Panc1 (cell line): Measurements from ENCODE around the gene FRY.

ENCODE experiments used
- SIN3A ChIP-seq: IDR thresholded peaks from 2 replicates; pipeline ENCODE4 v1.6.1; 2012; ENCODE audit warnings: low read depth, mild to moderate bottlenecking, low read length, moderate library complexity, borderline replicate concordance; ENCODE audit not compliant: insufficient read depth
- TF ChIP-seq, protein P1 (sequence below): fragments of 450-650 bp; IDR thresholded peaks from 2 replicates; pipeline ENCODE4 v1.5.1; 2017; ENCODE audit warnings: mild to moderate bottlenecking

DNA sequence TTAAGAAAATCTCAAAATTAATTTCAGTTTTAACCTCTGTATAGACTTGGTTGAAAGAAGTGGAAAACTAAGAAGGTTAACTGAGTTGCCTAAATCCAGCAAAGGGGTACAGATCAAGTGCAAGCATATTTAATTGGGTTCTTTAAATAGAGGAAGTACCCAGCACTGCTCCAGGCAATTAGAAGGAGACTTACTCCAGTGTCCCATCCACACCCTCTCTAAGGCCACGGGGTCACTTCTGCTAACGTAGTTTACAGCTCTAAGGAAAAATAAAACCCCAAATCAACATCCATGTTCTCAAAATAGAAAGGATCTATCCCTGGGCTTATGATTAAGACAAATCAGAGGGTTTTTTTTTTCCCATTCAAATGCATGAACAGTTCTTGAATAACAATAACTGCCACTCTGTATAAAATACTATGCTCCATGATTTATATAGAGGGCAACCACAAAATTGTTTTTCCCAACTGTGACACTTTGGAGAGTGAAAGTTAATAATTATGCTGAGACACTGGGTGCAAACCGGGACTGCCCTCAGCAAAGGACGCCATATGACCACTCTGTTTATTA is 4.6 kb downstream of the FRY start:
- TF ChIP-seq SIN3A, result no peak
- TF ChIP-seq, protein P1, sequence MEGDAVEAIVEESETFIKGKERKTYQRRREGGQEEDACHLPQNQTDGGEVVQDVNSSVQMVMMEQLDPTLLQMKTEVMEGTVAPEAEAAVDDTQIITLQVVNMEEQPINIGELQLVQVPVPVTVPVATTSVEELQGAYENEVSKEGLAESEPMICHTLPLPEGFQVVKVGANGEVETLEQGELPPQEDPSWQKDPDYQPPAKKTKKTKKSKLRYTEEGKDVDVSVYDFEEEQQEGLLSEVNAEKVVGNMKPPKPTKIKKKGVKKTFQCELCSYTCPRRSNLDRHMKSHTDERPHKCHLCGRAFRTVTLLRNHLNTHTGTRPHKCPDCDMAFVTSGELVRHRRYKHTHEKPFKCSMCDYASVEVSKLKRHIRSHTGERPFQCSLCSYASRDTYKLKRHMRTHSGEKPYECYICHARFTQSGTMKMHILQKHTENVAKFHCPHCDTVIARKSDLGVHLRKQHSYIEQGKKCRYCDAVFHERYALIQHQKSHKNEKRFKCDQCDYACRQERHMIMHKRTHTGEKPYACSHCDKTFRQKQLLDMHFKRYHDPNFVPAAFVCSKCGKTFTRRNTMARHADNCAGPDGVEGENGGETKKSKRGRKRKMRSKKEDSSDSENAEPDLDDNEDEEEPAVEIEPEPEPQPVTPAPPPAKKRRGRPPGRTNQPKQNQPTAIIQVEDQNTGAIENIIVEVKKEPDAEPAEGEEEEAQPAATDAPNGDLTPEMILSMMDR, result no peak
